WERI-Rb-1 (cell line): Measurements from ENCODE around the gene SAP30BP.

Experiments
- DNase-seq: peaks from one replicate; pipeline ENCODE4 v3.0.0-alpha.2; 2020
- H3K27ac ChIP-seq: fragments of 250-450 bp; sonication (Bioruptor Pico); 2 replicates; pipeline ENCODE4 v1.5.1; 2020; ENCODE audit warnings: mild to moderate bottlenecking, moderate library complexity
- H3K27me3 ChIP-seq: fragments of 250-450 bp; sonication (Bioruptor Pico); 2 replicates; pipeline ENCODE4 v1.5.1; 2021; ENCODE audit warnings: mild to moderate bottlenecking, low read depth, moderate library complexity; ENCODE audit not compliant: insufficient read depth, severe bottlenecking
- H3K36me3 ChIP-seq: fragments of 250-450 bp; sonication (Bioruptor Pico); 2 replicates; pipeline ENCODE4 v1.5.1; 2020; ENCODE audit warnings: mild to moderate bottlenecking, moderate library complexity
- H3K4me3 ChIP-seq: 2 replicates; pipeline ENCODE4 v1.5.1; 2011; ENCODE audit warnings: low read depth, mild to moderate bottlenecking, control low read depth, low read length
- H3K9me3 ChIP-seq: fragments of 250-450 bp; sonication (Bioruptor Pico); 2 replicates; pipeline ENCODE4 v1.5.1; 2021; ENCODE audit warnings: mild to moderate bottlenecking, moderate library complexity; ENCODE audit not compliant: severe bottlenecking
- CTCF ChIP-seq: IDR thresholded peaks from 2 replicates; pipeline ENCODE4 v1.5.1; 2011; ENCODE audit warnings: low read depth, mild to moderate bottlenecking, control low read depth, inconsistent platforms, low read length

SAP30BP gene

GRCh38 chr17:75731086-75731715 is 64.1 kb downstream of the SAP30BP start:
- Histone ChIP-seq H3K27ac (no peak overlapping the region), H3K9me3 (peaks cover 5% of the 10 kb centered on the region), H3K36me3 (no peaks in the 10 kb centered on the region), H3K4me3 (no peak overlapping the region), H3K27me3 (peaks cover 2% of the 10 kb centered on the region)
- TF ChIP-seq CTCF, result no peak
- DNase-seq, result no peak

GRCh38 chr17:75731716-75732498 is 64.8 kb downstream of the SAP30BP start:
- no peak for DNase-seq

GRCh38 chr17:75733471-75733870 is 66.3 kb downstream of the SAP30BP start:
- DNase-seq, result no peak
- H3K9me3 ChIP-seq, result peaks cover 5% of the 10 kb centered on the region
- TF ChIP-seq CTCF, result no peak
- no peaks in the 10 kb centered on the region for H3K27me3 ChIP-seq
- no peaks in the 10 kb centered on the region for H3K36me3 ChIP-seq
- H3K4me3 ChIP-seq, result no peak overlapping the region
- H3K27ac ChIP-seq, result no peak overlapping the region

More at GRCh38 chr17:75731716-75732498, 64.8 kb downstream of the SAP30BP start:
- Histone ChIP-seq H3K27me3 (no peaks in the 10 kb centered on the region), H3K4me3 (no peak overlapping the region), H3K9me3 (peaks cover 5% of the 10 kb centered on the region), H3K36me3 (no peaks in the 10 kb centered on the region), H3K27ac (no peak overlapping the region)
- no peak for TF ChIP-seq CTCF

- peaks cover 5% of the 10 kb centered on the region for H3K9me3 ChIP-seq
- DNase-seq, result no peak
- no peak overlapping the region for H3K4me3 ChIP-seq
- no peak overlapping the region for H3K27ac ChIP-seq
- H3K36me3 ChIP-seq, result no peaks in the 10 kb centered on the region
- H3K27me3 ChIP-seq, result no peaks in the 10 kb centered on the region
- TF ChIP-seq CTCF, result no peak
These were observed 67.6 kb downstream of the SAP30BP start for GRCh38 chr17:75734674-75735294.

- DNase-seq, result no peak
- H3K4me3 ChIP-seq, result no peak overlapping the region
- no peak overlapping the region for H3K27ac ChIP-seq
- peaks cover 5% of the 10 kb centered on the region for H3K9me3 ChIP-seq
- no peaks in the 10 kb centered on the region for H3K36me3 ChIP-seq
- H3K27me3 ChIP-seq, result no peaks in the 10 kb centered on the region
- no peak for TF ChIP-seq CTCF
These were observed 69.2 kb downstream of the SAP30BP start for GRCh38 chr17:75736173-75736835.
